Measurements from ENCODE around the gene CD300H.
"Not testable (repeated sequence)": the region's sequence is repeated elsewhere in the genome, so short reads cannot be mapped to it uniquely, and the experiment has no call there.

Gene CD300H

DNA sequence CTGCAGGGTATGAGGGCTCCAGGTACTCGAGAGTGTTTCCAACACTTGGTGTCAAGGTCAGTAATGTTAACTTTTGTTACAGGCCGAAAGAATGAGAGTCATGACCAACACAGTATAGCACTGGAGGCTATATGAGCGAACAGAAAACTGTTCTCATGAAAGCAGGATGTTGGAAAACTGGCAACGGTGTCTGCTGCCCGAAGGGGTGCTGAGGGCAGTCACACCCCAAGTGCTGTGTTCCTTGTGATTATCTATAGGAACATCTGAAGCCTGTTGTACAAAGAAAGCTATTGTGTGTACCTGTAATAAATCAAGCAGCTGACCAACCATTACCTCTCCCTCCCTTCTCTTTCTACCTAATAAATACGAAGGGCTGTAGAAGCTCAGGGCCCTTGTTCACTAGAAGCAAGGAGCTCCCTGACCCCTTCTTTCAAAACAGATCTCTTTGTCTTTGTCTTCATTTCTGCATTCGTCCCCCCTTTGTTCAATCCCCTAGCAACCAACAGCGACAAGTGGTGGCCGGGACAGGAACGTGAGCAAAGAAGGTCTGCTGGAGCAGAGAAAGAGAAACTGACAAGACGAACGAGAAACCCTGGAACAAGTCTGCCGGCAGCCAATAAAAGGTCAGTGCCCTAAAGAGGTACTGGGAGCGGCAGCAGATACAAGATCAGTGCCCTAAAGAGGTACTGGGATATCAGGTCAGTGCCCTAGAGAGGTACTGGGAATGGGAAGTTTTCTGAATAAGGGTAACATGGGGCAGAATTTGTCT is 17.2 kb upstream of the CD300H start:
- DNase-seq, result no peak

- DNase-seq, result no peak
Observed at GRCh38 chr17:74582633-74583032, 15.3 kb upstream of the CD300H start.

- DNase-seq, result no peak
Observed at GRCh38 chr17:74579900-74580299, 12.6 kb upstream of the CD300H start.

DNA sequence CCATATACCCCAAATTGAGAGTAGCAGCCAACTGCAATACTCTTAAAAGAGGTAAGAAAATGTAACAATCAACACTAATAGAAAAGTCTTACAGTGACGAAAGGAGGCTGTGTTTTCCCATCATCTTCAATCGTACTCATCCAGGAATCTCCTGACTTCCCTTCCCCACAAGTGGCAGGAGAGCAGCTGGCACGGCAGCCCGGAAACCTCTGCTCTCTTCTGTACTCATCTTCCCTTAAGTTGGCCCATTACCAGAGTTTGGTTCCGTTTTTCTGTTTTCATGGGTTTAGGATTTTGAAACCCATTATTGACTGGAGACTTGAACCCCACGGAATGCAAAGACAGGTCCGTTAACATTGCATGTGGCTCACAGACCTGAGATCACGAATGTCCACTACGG is 11.7 kb upstream of the CD300H start:
- no peak for DNase-seq

DNA sequence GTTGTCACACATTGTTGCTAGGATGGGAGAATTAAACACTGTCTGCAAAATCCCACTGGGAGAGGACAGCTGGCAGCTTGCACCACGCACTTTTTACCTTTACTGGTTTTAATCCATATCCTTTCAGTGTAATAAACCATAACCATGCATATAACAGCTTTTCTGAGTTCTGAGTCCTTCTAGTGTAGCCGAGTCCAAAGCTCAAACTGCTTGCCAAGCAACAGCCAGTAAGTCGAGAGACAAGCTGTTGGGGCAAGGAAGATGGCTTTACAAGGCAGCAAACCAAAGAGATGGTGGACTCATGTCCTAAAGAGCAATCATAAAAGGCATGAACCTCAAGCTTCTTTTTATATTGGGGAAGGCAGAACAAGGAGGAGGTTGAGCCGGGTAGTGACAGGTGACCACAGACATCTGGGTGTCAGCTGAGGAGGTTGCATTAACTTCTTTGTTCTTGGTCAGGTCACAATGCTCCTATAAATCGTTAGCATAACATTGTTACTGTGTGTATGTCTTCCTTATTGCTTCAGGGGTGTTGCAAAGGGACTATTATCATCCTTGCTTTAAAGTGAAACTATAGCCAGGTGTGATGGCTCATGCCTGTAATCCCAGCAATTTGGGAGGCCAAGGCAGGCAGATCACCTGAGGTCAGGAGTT is 7.3 kb upstream of the CD300H start:
- no peak for DNase-seq

DNA sequence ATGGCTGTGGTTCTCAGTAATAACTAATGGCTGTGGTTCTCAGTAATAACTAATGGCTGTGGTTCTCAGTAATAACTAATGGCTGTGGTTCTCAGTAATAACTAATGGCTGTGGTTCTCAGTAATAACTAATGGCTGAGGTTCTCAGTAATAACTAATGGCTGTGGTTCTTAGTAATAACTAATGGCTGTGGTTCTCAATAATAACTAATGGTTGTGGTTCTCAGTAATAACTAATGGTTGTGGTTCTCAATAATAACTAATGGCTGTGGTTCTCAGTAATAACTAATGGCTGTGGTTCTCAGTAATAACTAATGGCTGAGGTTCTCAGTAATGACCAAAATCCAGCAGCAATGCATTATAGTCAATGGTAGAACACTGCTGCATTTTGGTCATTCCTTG is 6.3 kb upstream of the CD300H start:
- not testable (repeated sequence) for DNase-seq

DNA sequence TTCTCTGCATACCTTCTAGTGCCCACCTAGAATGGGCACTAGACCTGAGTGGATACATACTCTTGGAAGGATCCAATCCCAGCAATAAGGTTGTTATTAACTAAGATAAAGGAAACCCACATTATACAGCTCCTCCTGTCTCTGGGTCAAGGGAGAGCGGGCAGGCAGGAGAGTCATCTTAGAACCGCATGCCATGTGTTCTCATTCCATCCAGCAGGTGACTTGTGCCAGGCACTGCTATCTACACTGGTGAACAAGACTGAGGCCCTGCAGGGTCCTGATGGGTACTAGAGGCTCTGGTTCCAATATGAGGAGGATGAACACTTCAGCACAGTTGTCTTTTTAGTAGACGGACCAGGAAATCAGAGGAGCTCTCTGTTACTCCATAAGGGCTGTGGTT is 5.9 kb upstream of the CD300H start:
- DNase-seq, result no peak

- no peak for DNase-seq
Observed at GRCh38 chr17:74571621-74572270, 4.4 kb upstream of the CD300H start.

GRCh38 chr17:74569020-74570003 is 2.0 kb upstream of the CD300H start:
- peak; percentile 36 for DNase-seq

DNA sequence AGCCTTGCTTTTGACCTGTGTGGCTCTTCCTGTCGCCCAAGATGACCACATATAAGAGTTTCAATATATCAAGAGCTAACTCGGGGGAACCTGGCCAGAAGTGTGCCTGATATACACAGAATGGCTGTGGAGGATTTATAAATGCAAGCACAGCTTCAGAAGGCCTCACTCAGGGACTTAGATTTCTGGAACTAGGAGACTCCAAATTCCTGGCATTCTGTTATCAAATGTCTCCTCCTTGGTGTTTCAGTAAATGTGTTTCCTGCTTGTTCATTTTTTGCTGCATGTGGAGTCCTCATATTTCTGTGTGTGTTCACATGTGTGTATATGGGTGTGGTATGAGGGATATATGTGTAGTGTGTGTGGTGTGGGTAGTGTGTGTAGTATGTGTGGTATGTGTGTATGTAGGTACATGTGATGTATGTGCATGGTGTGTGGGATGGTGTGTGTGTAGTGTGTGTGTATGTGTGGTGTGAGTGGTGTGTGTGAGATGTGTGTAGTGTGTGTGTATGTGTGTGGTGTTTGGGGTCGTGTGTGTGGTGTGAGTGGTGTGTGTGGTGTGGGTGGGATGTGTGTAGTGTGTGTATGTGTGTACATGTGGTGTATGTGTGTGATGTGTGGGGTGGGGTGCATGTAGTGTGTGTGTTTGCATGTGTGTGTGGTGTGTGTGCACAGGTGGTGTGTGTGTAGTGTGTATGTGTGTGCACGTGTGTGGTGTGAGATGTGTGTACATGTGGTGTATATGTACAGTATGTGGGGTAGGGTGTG is 981 bp upstream of the CD300H start:
- no peak for DNase-seq

GRCh38 chr17:74566132-74566753 is 1.1 kb downstream of the CD300H start:
- no peak for DNase-seq

- DNase-seq, result no peak
Observed at GRCh38 chr17:74565126-74565525, 2.2 kb downstream of the CD300H start.

GRCh38 chr17:74563358-74563757 is 4.0 kb downstream of the CD300H start:
- no peak for DNase-seq

DNA sequence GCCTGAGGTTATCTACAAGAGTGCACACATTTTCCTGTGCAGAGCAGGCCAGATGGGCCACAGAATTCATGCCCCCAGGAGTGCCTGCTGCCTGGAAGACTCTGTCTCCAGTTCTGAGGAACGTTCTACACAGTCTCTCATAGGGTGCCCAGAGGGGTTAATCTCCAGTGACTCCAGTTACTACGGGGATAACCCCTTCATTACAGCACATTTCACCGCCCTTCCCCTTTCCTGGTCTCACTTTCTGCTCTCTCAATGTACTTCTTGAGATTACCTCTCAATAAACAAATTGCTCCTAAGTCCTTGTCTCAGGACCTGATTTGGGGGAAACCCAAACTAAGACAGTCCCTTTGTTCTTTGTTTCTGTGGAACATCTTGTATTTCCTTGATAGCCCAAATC is 5.7 kb downstream of the CD300H start:
- no peak for DNase-seq

DNA sequence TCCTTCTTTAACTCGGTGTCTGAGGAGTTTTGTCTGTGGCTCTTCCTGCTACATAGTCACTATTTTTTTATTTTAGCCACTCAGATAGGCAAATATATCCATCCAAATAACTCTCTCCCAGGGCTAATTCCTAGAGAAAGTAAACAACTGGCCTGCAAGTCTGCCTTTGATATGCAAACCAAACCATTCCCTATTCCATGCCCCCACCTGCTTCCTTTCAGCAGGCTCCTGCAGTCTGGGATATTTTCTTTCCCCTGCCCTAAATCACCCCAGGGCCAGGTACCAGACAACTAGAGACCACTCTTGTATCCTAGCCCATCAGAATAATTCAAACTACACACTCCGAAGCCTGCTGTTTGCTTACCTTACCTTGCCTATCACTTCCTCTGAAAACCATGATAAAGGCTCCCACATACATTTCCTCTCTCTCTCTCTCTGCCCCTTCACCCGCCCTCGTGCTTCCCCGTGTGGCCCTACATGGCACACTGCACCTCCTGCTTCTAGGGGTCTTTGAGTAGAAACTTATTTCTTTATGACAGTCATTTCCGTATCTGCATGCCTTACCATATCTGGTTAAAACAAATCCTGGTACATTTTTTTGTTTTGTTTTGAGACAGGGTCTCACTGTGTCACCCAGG is 8.3 kb downstream of the CD300H start:
- no peak for DNase-seq

DNA sequence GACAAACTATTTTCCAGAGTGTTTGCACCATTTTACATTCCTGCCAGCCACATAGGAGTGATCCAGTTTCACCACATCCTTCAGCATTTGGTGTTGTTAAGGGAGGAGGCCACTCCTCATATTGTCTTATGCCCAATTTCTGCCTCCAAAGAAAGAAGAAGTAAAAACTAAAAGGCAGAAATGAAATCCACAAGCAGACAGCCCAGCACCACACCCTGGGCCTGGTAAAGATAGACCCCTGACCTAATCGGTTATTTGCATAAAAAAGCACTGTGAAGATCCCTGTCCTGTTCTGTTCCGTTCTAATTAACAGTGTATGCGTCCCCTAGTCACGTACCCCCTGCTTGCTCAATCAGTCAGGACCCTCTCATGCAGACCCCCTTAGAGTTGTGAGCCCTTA is 8.9 kb downstream of the CD300H start:
- DNase-seq, result not testable (repeated sequence)

GRCh38 chr17:74555427-74555940 is 11.8 kb downstream of the CD300H start:
- DNase-seq, result no peak

DNA sequence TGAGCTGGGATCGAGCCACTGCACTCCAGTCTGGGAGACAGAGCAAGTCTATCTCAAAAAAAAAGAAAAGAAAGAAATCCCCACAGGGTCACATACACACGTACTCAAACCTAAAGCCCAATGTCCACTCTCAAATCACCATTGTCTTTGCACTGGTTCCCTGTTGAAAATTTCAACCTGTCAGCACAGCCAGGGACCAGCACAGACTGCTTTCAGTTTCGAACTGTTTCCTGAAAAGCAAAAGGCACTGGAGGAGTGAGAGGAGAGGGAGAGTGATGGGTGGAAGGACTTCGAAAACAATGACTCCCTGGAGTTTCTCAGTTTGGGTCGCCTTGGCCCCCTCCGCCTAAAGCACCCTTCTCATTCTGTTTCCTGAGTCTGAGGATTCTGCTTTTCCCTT is 12.4 kb downstream of the CD300H start:
- no peak for DNase-seq

GRCh38 chr17:74552037-74552436 is 15.3 kb downstream of the CD300H start:
- DNase-seq, result no peak

DNA sequence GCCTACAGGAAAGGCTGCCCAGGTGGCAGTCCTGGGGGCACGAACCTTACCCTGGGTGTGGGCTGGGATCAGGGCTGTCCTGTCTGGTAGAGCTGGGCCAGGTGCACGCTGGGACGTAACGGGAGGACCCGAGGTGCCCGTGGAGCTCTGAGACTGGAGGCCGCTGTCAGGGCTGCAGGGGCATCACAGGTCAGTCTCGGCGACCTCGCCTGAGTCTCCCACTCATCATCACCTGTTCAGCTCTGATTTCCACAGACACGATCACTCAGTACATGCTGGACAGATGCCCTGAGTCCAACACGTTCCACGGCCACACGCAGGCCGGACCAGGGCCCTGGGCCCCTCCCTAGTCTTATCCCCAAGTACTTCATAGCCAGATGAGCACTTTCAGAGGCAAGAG is 16.7 kb downstream of the CD300H start:
- no peak for DNase-seq

DNA sequence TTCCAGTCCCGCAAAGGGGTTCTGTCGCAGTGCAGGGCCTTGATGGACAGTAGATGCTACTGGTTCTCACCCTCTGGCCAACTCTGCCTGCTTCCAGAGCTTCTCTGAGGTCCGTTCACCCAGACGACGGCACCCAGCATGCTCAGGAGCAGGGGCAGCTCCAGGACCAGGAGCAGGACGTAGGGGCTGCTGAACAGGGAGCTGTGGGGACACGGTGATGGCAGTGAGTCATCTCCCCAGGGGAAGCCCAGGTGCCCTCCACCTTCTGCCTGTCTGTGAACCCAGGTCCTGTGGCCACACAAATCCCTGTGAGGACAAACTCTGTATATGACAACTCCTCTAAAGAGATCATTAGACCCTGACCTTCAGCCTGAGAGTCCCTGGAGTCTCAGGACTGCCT is 18.0 kb downstream of the CD300H start:
- no peak for DNase-seq

Data from GF-D8 (cell line).